Activated T-helper 17 cell treated with anti-CD3 and anti-CD28 coated beads, Interleukin-2, amount 50 U/mL, for 72 hours (primary cell): ENCODE results near the gene PPEF1. TPM values are rescaled to one million over a fixed set of nuclear protein-coding genes. Genes with fewer than 3 reads are reported as not detected.
"Not testable (repeated sequence)": the region's sequence is repeated elsewhere in the genome, so short reads cannot be mapped to it uniquely, and the experiment has no call there.

ENCODE experiments used
- ATAC-seq: fragments of 150-1000 bp; cut with Tn5 transposase; replicated peaks from 2 replicates; pipeline ENCODE4 v1.10.0; 2021; ENCODE audit warnings: mild to moderate bottlenecking, moderate library complexity
- H3K27ac Mint-ChIP-seq: one replicate; pipeline ENCODE4 v1.8.0; 2022; ENCODE audit warnings: mixed read lengths
- H3K27me3 Mint-ChIP-seq: one replicate; pipeline ENCODE4 v1.8.0; 2022; ENCODE audit warnings: mixed read lengths
- H3K36me3 Mint-ChIP-seq: one replicate; pipeline ENCODE4 v1.8.0; 2022; ENCODE audit warnings: low read depth, mild to moderate bottlenecking, mixed read lengths
- H3K4me1 Mint-ChIP-seq: one replicate; pipeline ENCODE4 v1.8.0; 2022; ENCODE audit warnings: mixed read lengths
- H3K4me3 Mint-ChIP-seq: one replicate; pipeline ENCODE4 v1.8.0; 2022; ENCODE audit warnings: mild to moderate bottlenecking, mixed read lengths
- H3K9me3 Mint-ChIP-seq: one replicate; pipeline ENCODE4 v1.8.0; 2022; ENCODE audit warnings: mixed read lengths
- total RNA-seq, 2 donors: library from RNA; stranded (reverse); gene quantifications; one replicate each; pipeline ENCODE4 v1.2.3, GENCODE V29; 2022

The PPEF1 gene
- total RNA-seq, 2 donors from 2014 or later = 0.13 TPM; not detected in 1

- no peak overlapping the region for H3K4me3 Mint-ChIP-seq
- no peaks in the 10 kb centered on the region for H3K4me1 Mint-ChIP-seq
- H3K9me3 Mint-ChIP-seq = no peaks in the 10 kb centered on the region
- no peak for ATAC-seq
- H3K27me3 Mint-ChIP-seq = no peaks in the 10 kb centered on the region
- no peak overlapping the region for H3K27ac Mint-ChIP-seq
- no peaks in the 10 kb centered on the region for H3K36me3 Mint-ChIP-seq
Measured at GRCh38 chrX:18809641-18810040, 102.2 kb downstream of the PPEF1 start.

- H3K9me3 Mint-ChIP-seq = no peaks in the 10 kb centered on the region
- no peak overlapping the region for H3K4me3 Mint-ChIP-seq
- H3K27me3 Mint-ChIP-seq = no peaks in the 10 kb centered on the region
- no peak overlapping the region for H3K27ac Mint-ChIP-seq
- H3K4me1 Mint-ChIP-seq = no peaks in the 10 kb centered on the region
- no peak for ATAC-seq
- H3K36me3 Mint-ChIP-seq = no peaks in the 10 kb centered on the region
Measured at GRCh38 chrX:18810416-18810815, 103.0 kb downstream of the PPEF1 start.

- no peaks in the 10 kb centered on the region for H3K4me1 Mint-ChIP-seq
- H3K36me3 Mint-ChIP-seq = no peaks in the 10 kb centered on the region
- H3K27me3 Mint-ChIP-seq = no peaks in the 10 kb centered on the region
- H3K4me3 Mint-ChIP-seq = no peak overlapping the region
- no peak for ATAC-seq
- H3K9me3 Mint-ChIP-seq = no peaks in the 10 kb centered on the region
- no peak overlapping the region for H3K27ac Mint-ChIP-seq
Measured at GRCh38 chrX:18825375-18825774, 117.9 kb downstream of the PPEF1 start.

DNA sequence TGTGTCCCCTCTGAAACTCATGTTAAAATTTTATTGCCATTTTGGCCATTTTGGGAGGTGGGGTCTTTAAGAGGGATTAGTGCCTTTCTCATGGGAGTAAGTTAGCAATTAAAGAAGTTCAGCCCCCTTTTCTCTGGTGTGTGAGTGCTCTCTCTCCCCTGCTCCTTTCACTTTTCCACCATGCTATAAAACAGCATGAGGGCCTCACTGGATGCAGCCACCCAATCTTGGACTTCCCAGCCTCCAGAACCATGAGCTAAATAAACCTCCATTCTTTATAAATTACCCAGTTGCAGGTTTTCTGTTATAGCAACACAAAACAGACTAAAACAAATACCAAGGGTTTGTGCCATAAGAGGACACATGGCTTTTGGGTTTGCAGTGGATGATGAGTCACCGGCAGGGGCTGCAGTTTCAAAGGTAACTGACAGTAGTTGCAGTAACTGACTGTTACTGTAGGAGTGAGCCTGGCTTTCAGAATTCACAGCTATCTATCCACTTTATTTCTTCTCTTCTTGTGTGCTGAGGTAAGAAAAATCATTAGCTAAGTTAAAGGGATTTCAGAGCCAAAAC lies 121.5 kb downstream of the PPEF1 start:
- no peak overlapping the region for H3K4me3 Mint-ChIP-seq

DNA sequence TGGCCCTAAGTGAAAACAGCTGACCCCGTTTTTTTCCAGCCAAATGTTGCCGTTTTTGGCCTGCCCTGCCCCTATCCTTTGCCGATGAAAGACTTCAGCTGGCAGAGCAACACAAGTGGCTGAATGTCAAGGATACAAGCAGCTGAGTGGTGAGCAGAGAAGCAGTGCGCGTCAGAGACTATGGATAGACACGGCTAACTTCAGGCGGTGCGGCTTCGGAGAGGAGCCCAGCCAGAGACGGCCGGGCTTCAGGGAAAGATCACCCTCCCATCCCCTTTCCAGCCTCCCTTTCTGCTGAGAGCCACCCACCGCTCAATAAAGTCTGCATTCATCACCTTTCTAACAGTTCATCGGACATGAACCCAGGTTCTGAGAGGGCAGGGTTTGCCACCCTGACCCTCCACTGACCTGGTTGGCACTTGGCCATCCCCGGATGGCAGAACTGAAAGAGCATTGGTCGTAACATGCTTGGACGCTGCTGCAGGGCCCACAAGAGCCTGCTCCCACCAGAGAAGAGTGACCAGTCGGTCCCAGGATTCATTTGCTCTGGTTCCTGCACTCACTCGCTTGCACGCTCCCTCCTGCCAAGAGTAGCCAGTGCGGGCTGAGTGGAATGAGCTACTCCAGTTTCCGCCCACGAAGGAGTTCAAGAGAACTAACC lies 125.8 kb downstream of the PPEF1 start:
- Mint-ChIP-seq H3K27ac (no peak overlapping the region), H3K27me3 (no peaks in the 10 kb centered on the region), H3K4me1 (no peaks in the 10 kb centered on the region), H3K4me3 (no peak overlapping the region), H3K36me3 (no peaks in the 10 kb centered on the region), H3K9me3 (no peaks in the 10 kb centered on the region)
- ATAC-seq = no peak

More for the DNA sequence above, 121.5 kb downstream of the PPEF1 start:
- H3K27me3 Mint-ChIP-seq = no peaks in the 10 kb centered on the region
- peak; percentile 34 for ATAC-seq
- H3K36me3 Mint-ChIP-seq = no peaks in the 10 kb centered on the region
- H3K9me3 Mint-ChIP-seq = no peaks in the 10 kb centered on the region
- H3K27ac Mint-ChIP-seq = no peak overlapping the region
- H3K4me1 Mint-ChIP-seq = no peaks in the 10 kb centered on the region

- H3K36me3 Mint-ChIP-seq = not testable (repeated sequence)
Measured at GRCh38 chrX:18847901-18848300, 140.5 kb downstream of the PPEF1 start.

DNA sequence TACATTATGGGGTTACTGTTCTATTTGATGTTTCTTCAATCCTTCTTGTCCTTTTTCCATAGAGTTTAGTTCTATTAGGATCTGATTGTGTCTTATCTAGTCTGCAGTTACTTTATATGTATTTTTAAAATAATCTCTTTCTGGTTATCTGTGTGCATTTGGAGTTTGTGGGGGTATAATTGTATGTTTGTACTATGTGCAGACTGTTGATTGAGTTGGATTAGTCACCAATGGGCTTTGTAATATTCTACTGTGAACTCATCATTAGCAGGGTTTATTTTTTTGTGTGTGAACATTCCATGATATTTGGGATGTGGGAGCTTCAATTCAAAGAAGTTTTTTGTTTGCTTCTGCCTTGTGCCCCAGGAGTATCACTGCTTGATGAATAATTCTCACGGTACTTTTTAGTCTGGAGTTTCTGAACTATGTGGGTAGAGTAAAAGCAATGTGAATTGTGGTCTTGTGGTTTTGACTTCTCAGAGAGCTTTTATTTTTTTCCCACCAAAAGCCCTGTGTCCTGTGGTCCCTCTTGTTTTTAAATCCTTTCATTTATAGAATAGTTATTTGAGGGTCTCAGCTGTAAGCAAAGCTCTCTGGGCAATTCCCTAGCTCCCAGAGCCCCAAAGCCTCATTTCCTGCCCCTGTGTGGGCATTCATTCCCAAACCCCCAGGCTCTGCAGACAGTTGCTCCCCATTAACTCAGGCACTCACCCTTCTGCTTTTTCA lies 148.6 kb downstream of the PPEF1 start:
- peak; percentile 66 for ATAC-seq
- H3K36me3 Mint-ChIP-seq = no peaks in the 10 kb centered on the region

More at GRCh38 chrX:18847901-18848300, 140.5 kb downstream of the PPEF1 start:
- not testable (repeated sequence) for ATAC-seq, H3K27me3 Mint-ChIP-seq, H3K4me3 Mint-ChIP-seq, H3K27ac Mint-ChIP-seq, H3K9me3 Mint-ChIP-seq, H3K4me1 Mint-ChIP-seq

GRCh38 chrX:18856645-18856997 lies 149.2 kb downstream of the PPEF1 start:
- H3K27me3 Mint-ChIP-seq = no peaks in the 10 kb centered on the region
- H3K27ac Mint-ChIP-seq = no peak overlapping the region
- no peak for ATAC-seq
- H3K36me3 Mint-ChIP-seq = no peaks in the 10 kb centered on the region
- no peaks in the 10 kb centered on the region for H3K9me3 Mint-ChIP-seq
- H3K4me3 Mint-ChIP-seq = no peak overlapping the region
- H3K4me1 Mint-ChIP-seq = peaks cover 4% of the 10 kb centered on the region

More for the DNA sequence above, 148.6 kb downstream of the PPEF1 start:
- no peaks in the 10 kb centered on the region for H3K27me3 Mint-ChIP-seq
- no peak overlapping the region for H3K27ac Mint-ChIP-seq
- peaks cover 4% of the 10 kb centered on the region for H3K4me1 Mint-ChIP-seq
- no peaks in the 10 kb centered on the region for H3K9me3 Mint-ChIP-seq
- H3K4me3 Mint-ChIP-seq = no peak overlapping the region

DNA sequence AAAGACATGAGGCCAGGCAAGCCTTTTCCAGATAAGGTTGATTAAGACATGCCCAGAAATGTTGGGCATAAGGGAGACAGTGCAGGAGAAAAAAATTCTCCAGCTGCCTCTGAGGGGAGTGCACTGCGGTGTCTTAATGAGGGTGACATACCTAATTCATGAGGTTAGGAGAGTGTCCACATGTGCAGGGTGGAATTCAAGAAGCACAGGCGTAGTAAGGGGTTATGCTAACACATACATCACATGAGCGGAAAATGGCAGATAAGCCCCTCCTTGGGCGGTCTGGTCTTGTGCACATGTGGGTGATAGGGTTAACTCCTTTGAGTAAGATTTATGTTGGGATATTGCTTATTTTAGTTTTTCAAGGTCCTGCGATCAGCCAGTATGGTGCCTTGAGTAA lies 154.1 kb downstream of the PPEF1 start:
- no peaks in the 10 kb centered on the region for H3K36me3 Mint-ChIP-seq
- H3K9me3 Mint-ChIP-seq = no peaks in the 10 kb centered on the region
- H3K4me3 Mint-ChIP-seq = no peak overlapping the region
- no peak for ATAC-seq
- no peaks in the 10 kb centered on the region for H3K27me3 Mint-ChIP-seq
- H3K4me1 Mint-ChIP-seq = no peaks in the 10 kb centered on the region
- no peak overlapping the region for H3K27ac Mint-ChIP-seq

DNA sequence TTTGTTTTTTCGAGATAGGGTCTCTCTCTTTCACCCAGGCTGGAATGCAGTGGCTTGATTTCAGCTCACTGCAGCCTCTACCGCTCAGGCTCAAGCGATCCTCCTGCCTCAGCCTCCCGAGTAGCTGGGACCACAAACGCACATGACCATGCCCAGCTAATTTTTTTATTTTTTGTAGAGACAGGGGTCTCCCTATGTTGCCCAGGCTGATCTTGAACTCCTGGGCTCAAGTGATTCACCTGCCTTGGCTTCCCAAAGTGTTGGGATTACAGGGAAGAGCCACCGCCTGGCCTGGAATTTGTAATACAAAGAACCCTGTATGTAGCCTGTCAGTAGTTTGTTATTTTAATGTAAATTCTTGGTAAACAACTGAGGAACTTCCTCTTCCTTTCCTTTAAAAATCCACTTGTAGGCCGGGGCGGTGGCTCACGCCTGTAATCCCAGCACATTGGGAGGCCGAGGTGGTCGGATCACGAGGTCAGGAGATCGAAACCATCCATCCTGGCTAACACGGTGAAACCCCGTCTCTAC lies 157.0 kb downstream of the PPEF1 start:
- Mint-ChIP-seq H3K4me1 (no peaks in the 10 kb centered on the region), H3K9me3 (no peaks in the 10 kb centered on the region), H3K36me3 (no peaks in the 10 kb centered on the region), H3K4me3 (no peak overlapping the region), H3K27me3 (no peaks in the 10 kb centered on the region), H3K27ac (no peak overlapping the region)
- ATAC-seq = no peak

DNA sequence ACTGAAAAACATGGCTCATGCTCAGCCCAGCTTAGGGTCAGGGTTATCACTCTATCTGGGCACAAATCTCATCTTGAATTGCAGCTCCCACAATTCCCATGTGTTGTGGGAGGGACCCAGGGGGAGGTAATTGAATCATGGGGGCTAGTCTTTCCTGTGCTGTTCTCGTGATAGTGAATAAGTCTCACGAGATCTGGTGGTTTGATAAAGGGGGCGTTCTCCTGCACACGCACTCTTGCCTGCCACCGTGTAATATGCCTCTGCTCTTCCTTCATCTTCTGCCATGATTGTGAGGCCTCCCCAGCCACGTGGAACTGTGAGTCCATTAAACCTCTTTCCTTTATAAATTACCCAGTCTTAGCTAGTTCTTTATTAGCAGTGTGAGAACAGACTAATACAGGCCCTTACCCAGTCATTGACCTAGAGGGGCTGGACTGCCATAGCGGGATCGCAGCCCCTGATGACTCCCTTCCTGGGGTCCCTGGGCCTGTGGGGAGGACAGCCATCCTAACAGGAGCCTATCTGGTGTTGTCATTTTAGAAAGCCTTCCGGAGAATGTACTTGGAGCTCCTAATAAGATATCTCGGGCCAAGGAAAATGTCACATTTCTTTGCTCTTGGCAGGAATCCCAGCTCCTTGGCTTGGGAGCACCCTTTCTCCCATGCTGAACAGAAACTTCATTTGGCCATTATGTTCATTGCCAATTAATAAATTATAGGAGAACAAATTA lies 163.9 kb downstream of the PPEF1 start:
- H3K36me3 Mint-ChIP-seq = no peaks in the 10 kb centered on the region
- no peaks in the 10 kb centered on the region for H3K9me3 Mint-ChIP-seq

GRCh38 chrX:18871970-18872369 lies 164.5 kb downstream of the PPEF1 start:
- Mint-ChIP-seq H3K4me1 (no peaks in the 10 kb centered on the region), H3K27me3 (peaks cover 6% of the 10 kb centered on the region), H3K4me3 (no peak overlapping the region), H3K9me3 (no peaks in the 10 kb centered on the region), H3K36me3 (no peaks in the 10 kb centered on the region), H3K27ac (no peak overlapping the region)
- ATAC-seq = no peak

More for the DNA sequence above, 163.9 kb downstream of the PPEF1 start:
- Mint-ChIP-seq H3K27me3 (peaks cover 6% of the 10 kb centered on the region), H3K4me1 (no peaks in the 10 kb centered on the region), H3K27ac (no peak overlapping the region), H3K4me3 (no peak overlapping the region)
- no peak for ATAC-seq

DNA sequence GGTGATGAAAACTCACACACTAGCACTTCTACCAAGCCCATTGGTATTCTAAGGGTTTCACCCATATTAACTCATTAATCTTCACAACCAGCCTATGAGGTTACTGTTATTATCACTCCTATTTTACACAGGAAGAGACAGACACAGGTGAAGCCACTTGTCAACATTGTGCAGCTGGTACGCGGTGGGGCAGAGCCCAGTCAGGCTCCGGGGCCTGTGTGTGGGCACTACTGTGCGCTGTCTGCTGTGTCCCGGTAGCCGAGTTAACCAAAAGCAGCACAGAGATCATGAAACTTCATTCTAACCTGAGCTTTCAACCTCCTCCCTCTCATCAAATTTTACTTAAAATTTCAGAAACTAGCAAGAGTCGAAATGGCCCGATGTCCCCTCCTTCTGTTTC lies 165.2 kb downstream of the PPEF1 start:
- no peaks in the 10 kb centered on the region for H3K4me1 Mint-ChIP-seq
- H3K36me3 Mint-ChIP-seq = no peaks in the 10 kb centered on the region
- peak overlapping the region; percentile 77 for H3K27ac Mint-ChIP-seq
- no peak for ATAC-seq
- H3K4me3 Mint-ChIP-seq = peak overlapping the region; percentile 45
- H3K9me3 Mint-ChIP-seq = no peaks in the 10 kb centered on the region
- H3K27me3 Mint-ChIP-seq = peaks cover 6% of the 10 kb centered on the region

DNA sequence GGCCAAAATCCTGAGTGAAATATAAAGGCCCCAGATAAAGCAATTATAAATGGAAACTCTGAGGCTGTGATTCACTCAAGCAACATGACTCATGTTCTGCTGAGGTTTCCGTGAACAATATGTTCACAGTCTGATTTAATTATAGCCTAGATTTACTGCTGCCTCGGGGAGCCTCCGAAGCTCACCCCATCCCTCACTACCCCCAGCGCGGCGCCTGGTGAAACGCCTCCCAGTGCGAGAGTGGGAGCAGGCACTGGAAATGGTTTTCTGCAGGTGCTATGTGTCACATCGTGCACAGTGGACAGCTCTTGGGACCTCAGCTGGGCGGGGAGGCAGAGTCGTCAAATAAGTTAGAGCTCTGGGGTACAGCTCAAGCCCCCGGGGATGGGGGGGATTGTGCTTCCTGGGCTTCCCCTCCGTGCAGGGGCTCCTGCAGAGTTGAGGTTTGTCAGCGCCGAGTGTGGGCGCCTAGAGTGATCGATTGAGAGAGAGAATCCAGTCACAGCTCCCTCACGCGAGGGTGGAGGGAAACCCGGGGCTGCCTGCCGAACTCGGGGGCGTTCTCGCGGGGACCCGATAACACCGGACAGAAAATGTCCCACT lies 165.8 kb downstream of the PPEF1 start:
- peak overlapping the region; percentile 77 for H3K27ac Mint-ChIP-seq
- H3K4me3 Mint-ChIP-seq = peak overlapping the region; percentile 45
- peak; percentile 98 for ATAC-seq
- no peaks in the 10 kb centered on the region for H3K36me3 Mint-ChIP-seq
- no peaks in the 10 kb centered on the region for H3K4me1 Mint-ChIP-seq
- H3K9me3 Mint-ChIP-seq = no peaks in the 10 kb centered on the region
- peaks cover 7% of the 10 kb centered on the region for H3K27me3 Mint-ChIP-seq
